HCT116 (cell line): Measurements from ENCODE around the gene OXER1. TPM values are rescaled to one million over a fixed set of nuclear protein-coding genes. Genes with fewer than 3 reads are reported as not detected.

Experiments used
- ATAC-seq: fragments of 200-7000 bp; cut with Tn5 transposase; 2 replicates; pipeline ENCODE4 v1.9.1; 2020; ENCODE audit warnings: mild to moderate bottlenecking, moderate library complexity
- BruUV-seq: library from RNA; stranded (reverse); fragments of 400-500 nt; replicated peaks from 2 replicates; lab custom pipeline; 2021; lab: Mats Ljungman, UMichigan
- CTCF ChIA-PET: fragments of 300-600 bp; sonication (Branson Sonifier 250); formaldehyde crosslinking; loops from one replicate; lab custom pipeline; 2021; ENCODE audit warnings: antibody characterized with exemption; lab: Charles Lee
- POLR2A ChIA-PET: fragments of 300-600, 350-600 bp; sonication (Branson Sonifier 250); formaldehyde crosslinking; loops from one replicate; lab custom pipeline; 2021; ENCODE audit warnings: antibody characterized with exemption; lab: Charles Lee
- RAD21 ChIA-PET, 2 experiments: fragments of 300-600 bp; sonication (Branson Sonifier 250); formaldehyde crosslinking; loops; one replicate each; lab custom pipeline; 2023; ENCODE audit warnings: low total read pairs in 2 of 2; ENCODE audit not compliant: uncharacterized antibody in 2 of 2, unreplicated experiment in 2 of 2, low non-redundant PET in 1 of 2; lab: Charles Lee
- DNase-seq: peaks from one replicate; pipeline ENCODE4 v3.0.0-alpha.2; 2010; ENCODE audit warnings: low read depth, low spot score
- H2AFZ ChIP-seq: fragments of 200-600 bp; shearing (Covaris generic), sonication (generic); 2 replicates; pipeline ENCODE4 v1.6.1; 2017; ENCODE audit warnings: low read depth, mixed run types, mixed read lengths, antibody characterized with exemption, low read length; ENCODE audit not compliant: poor library complexity, severe bottlenecking
- H3K27ac ChIP-seq: 2 replicates; pipeline ENCODE4 v1.5.1; 2012; ENCODE audit warnings: low read depth, low read length
- H3K27me3 ChIP-seq: fragments of 200-600 bp; sonication (generic); 2 replicates; pipeline ENCODE4 v1.6.1; 2016; ENCODE audit warnings: mixed run types, low read length, mixed read lengths; ENCODE audit not compliant: insufficient read depth
- H3K36me3 ChIP-seq, 2 experiments: fragments of 200-500 bp in 1 of 2; fragments of 200-600 bp in 1 of 2; sonication (Bioruptor generic) in 1 of 2; sonication (generic) in 1 of 2; 2 replicates each; pipeline versions ENCODE4 v1.5.1 to v1.6.1; 2014 to 2016; ENCODE audit warnings: low read length in 2 of 2, inconsistent platforms in 1 of 2, mixed read lengths in 1 of 2, mixed run types in 1 of 2; ENCODE audit not compliant: insufficient read depth in 2 of 2, control insufficient read depth in 1 of 2
- H3K4me1 ChIP-seq, 2 experiments: fragments of 200-600 bp in 1 of 2; sonication (generic) in 1 of 2; 2 replicates each; pipeline versions ENCODE4 v1.5.1 to v1.6.1; 2012 to 2017; ENCODE audit warnings: low read length in 2 of 2, inconsistent platforms in 1 of 2, mild to moderate bottlenecking in 1 of 2, mixed read lengths in 1 of 2, mixed run types in 1 of 2, moderate library complexity in 1 of 2; ENCODE audit not compliant: insufficient read depth in 2 of 2, control insufficient read depth in 1 of 2
- H3K4me2 ChIP-seq: fragments of 200-600 bp; sonication (generic); 2 replicates; pipeline ENCODE4 v1.6.1; 2017; ENCODE audit warnings: mixed run types, low read length, mixed read lengths
- H3K4me3 ChIP-seq, 2 experiments: fragments of 200-600 bp in 1 of 2; sonication (generic) in 1 of 2; replicated peaks in 1 of 2; 2 replicates each; pipeline ENCODE4 v1.5.1; 2011 to 2016; ENCODE audit warnings: low read length in 2 of 2, control low read depth in 1 of 2, low read depth in 1 of 2, mild to moderate bottlenecking in 1 of 2, mixed read lengths in 1 of 2, mixed run types in 1 of 2
- H3K79me2 ChIP-seq: fragments of 200-600 bp; sonication (generic); 2 replicates; pipeline ENCODE4 v1.6.1; 2017; ENCODE audit warnings: mild to moderate bottlenecking, mixed run types, low read length, moderate library complexity, mixed read lengths; ENCODE audit not compliant: insufficient read depth
- H3K9ac ChIP-seq: fragments of 200-600 bp; sonication (generic); 2 replicates; pipeline ENCODE4 v1.6.1; 2016; ENCODE audit warnings: low read length, mixed read lengths
- H3K9me2 ChIP-seq: fragments of 200-600 bp; sonication (generic), shearing (Covaris generic); 2 replicates; pipeline ENCODE4 v1.6.1; 2017; ENCODE audit warnings: mixed run types, mild to moderate bottlenecking, moderate library complexity; ENCODE audit not compliant: insufficient read depth
- H3K9me3 ChIP-seq, 2 experiments: fragments of 200-500 bp in 1 of 2; fragments of 200-600 bp in 1 of 2; sonication (Bioruptor generic) in 1 of 2; sonication (generic) in 1 of 2; 2 replicates each; pipeline ENCODE4 v1.6.1; 2014 to 2017; ENCODE audit warnings: low read length in 2 of 2, mixed read lengths in 2 of 2, inconsistent platforms in 1 of 2, low read depth in 1 of 2, mild to moderate bottlenecking in 1 of 2, mixed run types in 1 of 2, moderate library complexity in 1 of 2; ENCODE audit not compliant: control insufficient read depth in 1 of 2, insufficient read depth in 1 of 2
- H4K20me1 ChIP-seq: fragments of 200-600 bp; sonication (generic), shearing (Covaris generic); 2 replicates; pipeline ENCODE4 v1.6.1; 2017; ENCODE audit warnings: mixed run types, mild to moderate bottlenecking, moderate library complexity; ENCODE audit not compliant: insufficient read depth
- CBX3 ChIP-seq: IDR thresholded peaks from 2 replicates; pipeline ENCODE4 v1.6.1; 2012; ENCODE audit warnings: low read depth
- CEBPB ChIP-seq: IDR thresholded peaks from 2 replicates; pipeline ENCODE4 v1.6.1; 2012; ENCODE audit warnings: low read depth
- CTCF ChIP-seq, 3 experiments: fragments of 200-600 bp in 1 of 3; sonication (generic) in 1 of 3; IDR thresholded peaks in 2 of 3; conservative IDR thresholded peaks in 1 of 3; 2 replicates each; pipeline ENCODE4 v1.5.1; 2012 to 2017; ENCODE audit warnings: low read depth in 2 of 3, low read length in 2 of 3, antibody characterized with exemption in 1 of 3, borderline replicate concordance in 1 of 3, control low read depth in 1 of 3, mild to moderate bottlenecking in 1 of 3, mixed read lengths in 1 of 3, mixed run types in 1 of 3, moderate library complexity in 1 of 3; ENCODE audit not compliant: insufficient read depth in 1 of 3
- ELF1 ChIP-seq: IDR thresholded peaks from 2 replicates; pipeline ENCODE4 v1.6.1; 2012; ENCODE audit warnings: low read depth, borderline replicate concordance
- EZH2 ChIP-seq: fragments of 200-600 bp; sonication (generic); IDR thresholded peaks from 2 replicates; pipeline ENCODE4 v1.6.1; 2017; ENCODE audit warnings: antibody characterized with exemption, mixed run types
- EZH2phosphoT487 ChIP-seq: fragments of 200-600 bp; IDR thresholded peaks from 2 replicates; pipeline ENCODE4 v1.6.1; 2018; ENCODE audit warnings: antibody characterized with exemption, borderline replicate concordance
- FOSL1 ChIP-seq: IDR thresholded peaks from 2 replicates; pipeline ENCODE4 v1.6.1; 2012; ENCODE audit warnings: low read depth
- JUND ChIP-seq: IDR thresholded peaks from 2 replicates; pipeline ENCODE4 v1.6.1; 2012
- POLR2A ChIP-seq: IDR thresholded peaks from 2 replicates; pipeline ENCODE4 v1.7.0; 2011; ENCODE audit warnings: borderline replicate concordance; ENCODE audit not compliant: insufficient read depth, insufficient read length; ENCODE audit errors: extremely low read depth
- POLR2AphosphoS5 ChIP-seq: IDR thresholded peaks from 2 replicates; pipeline ENCODE4 v1.6.1; 2011; ENCODE audit warnings: mild to moderate bottlenecking, low read depth, low read length, moderate library complexity
- RAD21 ChIP-seq: IDR thresholded peaks from 2 replicates; pipeline ENCODE4 v1.6.1; 2012; ENCODE audit warnings: low read depth, mild to moderate bottlenecking
- SIN3A ChIP-seq: IDR thresholded peaks from 2 replicates; pipeline ENCODE4 v1.6.1; 2012; ENCODE audit warnings: low read depth
- SP1 ChIP-seq: IDR thresholded peaks from 2 replicates; pipeline ENCODE4 v1.6.1; 2012; ENCODE audit warnings: low read depth
- TCF7L2 ChIP-seq: IDR thresholded peaks from 2 replicates; pipeline ENCODE4 v1.7.0; 2011; ENCODE audit warnings: borderline replicate concordance, inconsistent platforms; ENCODE audit not compliant: insufficient read depth, insufficient read length; ENCODE audit errors: extremely low read depth
- YY1 ChIP-seq: IDR thresholded peaks from 2 replicates; pipeline ENCODE4 v1.6.1; 2011; ENCODE audit warnings: low read length, low read depth, moderate library complexity, mild to moderate bottlenecking; ENCODE audit not compliant: insufficient replicate concordance; ENCODE audit errors: extremely low read depth
- ZBTB33 ChIP-seq: IDR thresholded peaks from 2 replicates; pipeline ENCODE4 v1.6.1; 2011; ENCODE audit warnings: mild to moderate bottlenecking, low read length, moderate library complexity; ENCODE audit not compliant: insufficient replicate concordance; ENCODE audit errors: extremely low read depth
- ZFX ChIP-seq: fragments of 450-650 bp; IDR thresholded peaks from 2 replicates; pipeline ENCODE4 v1.6.1; 2017
- ZNF274 ChIP-seq: fragments of 200-500 bp; sonication (Bioruptor generic); IDR thresholded peaks from 2 replicates; pipeline ENCODE4 v1.6.1; 2014; ENCODE audit warnings: mild to moderate bottlenecking, low read depth, low read length, inconsistent platforms
- intact Hi-C: fragments of 100-400 bp; cut with micrococcal nuclease; formaldehyde crosslinking; loops from 2 replicates; pipeline ENCODE4 v1.10.0; 2022
- total RNA-seq: library from RNA; stranded (reverse); gene quantifications from one replicate; pipeline ENCODE4 v1.2.1, GENCODE V29; 2021; ENCODE audit not compliant: unreplicated experiment
- TF ChIP-seq, protein P1 (sequence below): IDR thresholded peaks from 2 replicates; pipeline ENCODE4 v1.6.1; 2012; ENCODE audit warnings: low read depth
- TF ChIP-seq, protein P2 (sequence below): IDR thresholded peaks from 2 replicates; pipeline ENCODE4 v1.6.1; 2012

The OXER1 gene
- total RNA-seq, 1 experiment from 2014 or later: not detected

DNA sequence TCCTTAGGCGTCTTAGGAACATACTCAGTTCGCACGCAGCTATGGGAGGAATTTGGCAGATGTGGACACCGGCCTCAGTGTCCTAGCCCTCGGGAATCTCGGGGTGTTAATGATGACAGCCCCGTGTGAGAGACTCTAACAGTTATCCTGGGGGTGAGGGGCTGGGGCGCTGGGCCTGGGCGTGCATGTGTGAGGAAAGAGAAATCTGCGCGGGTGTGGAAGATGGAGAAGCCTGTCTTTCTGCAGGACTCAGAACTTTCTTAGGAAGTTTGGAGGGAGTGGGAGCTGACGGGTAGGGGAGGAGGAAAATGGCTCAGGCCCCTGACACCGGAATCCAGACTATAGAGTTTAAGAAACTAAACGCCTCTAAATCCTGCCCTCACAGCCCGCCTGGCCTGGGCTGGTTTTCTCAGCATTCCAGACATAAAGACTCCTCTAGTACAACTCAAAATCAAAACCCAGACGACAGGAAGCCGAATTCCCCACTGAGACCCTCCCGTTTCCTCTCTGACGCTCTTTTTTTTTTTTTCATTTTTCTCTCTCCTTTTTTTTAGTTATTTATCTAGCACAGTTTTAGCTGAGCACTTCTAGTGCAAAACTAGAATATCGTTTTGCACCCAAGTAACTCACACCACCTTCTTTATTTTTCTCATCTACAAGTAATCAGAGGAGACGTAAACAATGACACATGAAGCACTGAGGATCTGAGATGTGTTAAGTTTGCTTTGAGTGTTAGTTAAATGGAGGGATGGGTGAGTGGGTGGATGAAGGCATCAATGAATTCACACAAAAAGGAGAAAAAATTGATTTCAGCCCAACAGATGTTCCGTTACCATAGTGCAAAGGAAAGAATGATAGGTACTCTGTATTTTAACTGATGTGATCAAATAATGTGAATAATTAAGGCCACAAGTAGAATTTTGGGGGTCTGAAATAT is 29.7 kb upstream of the OXER1 start:
- POLR2A ChIA-PET: no interaction called here

More for the DNA sequence above, 29.7 kb upstream of the OXER1 start:
- ATAC-seq: no peak
- Histone ChIP-seq H2AFZ (no peak overlapping the region), H3K9me2 (no peaks in the 10 kb centered on the region), H3K27ac (no peak overlapping the region), H3K9me3 (no peaks in the 10 kb centered on the region), H3K36me3 (no peaks in the 10 kb centered on the region), H3K4me3 (no peak overlapping the region), H3K27me3 (no peaks in the 10 kb centered on the region), H3K79me2 (no peaks in the 10 kb centered on the region), H4K20me1 (no peaks in the 10 kb centered on the region), H3K4me1 (no peaks in the 10 kb centered on the region), H3K9ac (no peak overlapping the region), H3K4me2 (no peak overlapping the region)
- no TSS peak for BruUV-seq
- ChIA-PET CTCF (no interaction called here), RAD21 (no interaction called here)
- TF ChIP-seq ZNF274 (no peak), POLR2AphosphoS5 (no peak), FOSL1 (no peak), SP1 (no peak), EZH2 (no peak), SIN3A (no peak), ELF1 (no peak), ZFX (no peak), ZBTB33 (no peak), TCF7L2 (no peak), CBX3 (no peak), POLR2A (no peak), YY1 (no peak), CTCF (IDR thresholded peaks at IDR 0.05 in 2 of 3, conservative IDR thresholded peaks at IDR 0.05 in 1 of 3; ENCODE audit: borderline replicate concordance in 1 of 3, insufficient read depth in 1 of 3, low read depth in 2 of 3, low read length in 2 of 3) (no peak), JUND (no peak), CEBPB (no peak), RAD21 (no peak), EZH2phosphoT487 (no peak)
- TF ChIP-seq, protein P1, sequence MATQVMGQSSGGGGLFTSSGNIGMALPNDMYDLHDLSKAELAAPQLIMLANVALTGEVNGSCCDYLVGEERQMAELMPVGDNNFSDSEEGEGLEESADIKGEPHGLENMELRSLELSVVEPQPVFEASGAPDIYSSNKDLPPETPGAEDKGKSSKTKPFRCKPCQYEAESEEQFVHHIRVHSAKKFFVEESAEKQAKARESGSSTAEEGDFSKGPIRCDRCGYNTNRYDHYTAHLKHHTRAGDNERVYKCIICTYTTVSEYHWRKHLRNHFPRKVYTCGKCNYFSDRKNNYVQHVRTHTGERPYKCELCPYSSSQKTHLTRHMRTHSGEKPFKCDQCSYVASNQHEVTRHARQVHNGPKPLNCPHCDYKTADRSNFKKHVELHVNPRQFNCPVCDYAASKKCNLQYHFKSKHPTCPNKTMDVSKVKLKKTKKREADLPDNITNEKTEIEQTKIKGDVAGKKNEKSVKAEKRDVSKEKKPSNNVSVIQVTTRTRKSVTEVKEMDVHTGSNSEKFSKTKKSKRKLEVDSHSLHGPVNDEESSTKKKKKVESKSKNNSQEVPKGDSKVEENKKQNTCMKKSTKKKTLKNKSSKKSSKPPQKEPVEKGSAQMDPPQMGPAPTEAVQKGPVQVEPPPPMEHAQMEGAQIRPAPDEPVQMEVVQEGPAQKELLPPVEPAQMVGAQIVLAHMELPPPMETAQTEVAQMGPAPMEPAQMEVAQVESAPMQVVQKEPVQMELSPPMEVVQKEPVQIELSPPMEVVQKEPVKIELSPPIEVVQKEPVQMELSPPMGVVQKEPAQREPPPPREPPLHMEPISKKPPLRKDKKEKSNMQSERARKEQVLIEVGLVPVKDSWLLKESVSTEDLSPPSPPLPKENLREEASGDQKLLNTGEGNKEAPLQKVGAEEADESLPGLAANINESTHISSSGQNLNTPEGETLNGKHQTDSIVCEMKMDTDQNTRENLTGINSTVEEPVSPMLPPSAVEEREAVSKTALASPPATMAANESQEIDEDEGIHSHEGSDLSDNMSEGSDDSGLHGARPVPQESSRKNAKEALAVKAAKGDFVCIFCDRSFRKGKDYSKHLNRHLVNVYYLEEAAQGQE: no peak
- TF ChIP-seq, protein P2, sequence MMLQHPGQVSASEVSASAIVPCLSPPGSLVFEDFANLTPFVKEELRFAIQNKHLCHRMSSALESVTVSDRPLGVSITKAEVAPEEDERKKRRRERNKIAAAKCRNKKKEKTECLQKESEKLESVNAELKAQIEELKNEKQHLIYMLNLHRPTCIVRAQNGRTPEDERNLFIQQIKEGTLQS: no peak
- intact Hi-C loops: no loop called here
- no peak for DNase-seq
